Measurements from ENCODE around the gene KIAA1217. TPM values are rescaled to one million over a fixed set of nuclear protein-coding genes. Genes with fewer than 3 reads are reported as not detected.

Gene KIAA1217
- total RNA-seq, 1 donor from 2014 or later: 161 TPM

DNA sequence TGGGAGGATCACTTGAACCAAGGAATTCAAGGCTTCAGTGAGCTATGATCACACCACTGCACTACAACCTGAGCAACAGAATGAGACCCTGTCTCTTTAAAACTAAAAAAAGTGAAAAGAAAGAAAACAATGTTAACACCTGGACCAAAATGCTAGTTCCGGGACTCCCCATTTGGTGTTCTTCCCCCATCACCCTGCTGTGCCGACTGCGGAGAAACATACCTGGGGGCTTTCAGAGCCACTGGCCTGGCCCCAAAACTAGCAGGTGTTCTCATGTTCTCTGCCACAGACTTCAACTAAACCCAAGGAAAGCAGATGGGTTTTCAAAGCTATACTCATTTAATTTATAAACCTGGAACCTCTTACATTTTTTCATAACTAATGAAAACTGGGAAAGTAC lies 250.9 kb downstream of the KIAA1217 start:
- no peaks in the 10 kb centered on the region for H3K27me3 Mint-ChIP-seq (ENCODE audit: low read depth)
- no peak overlapping the region for H3K4me3 Mint-ChIP-seq
- no peak overlapping the region for H3K27ac Mint-ChIP-seq
- H3K4me1 Mint-ChIP-seq: peaks cover 38% of the 10 kb centered on the region
- TF ChIP-seq, protein P1, sequence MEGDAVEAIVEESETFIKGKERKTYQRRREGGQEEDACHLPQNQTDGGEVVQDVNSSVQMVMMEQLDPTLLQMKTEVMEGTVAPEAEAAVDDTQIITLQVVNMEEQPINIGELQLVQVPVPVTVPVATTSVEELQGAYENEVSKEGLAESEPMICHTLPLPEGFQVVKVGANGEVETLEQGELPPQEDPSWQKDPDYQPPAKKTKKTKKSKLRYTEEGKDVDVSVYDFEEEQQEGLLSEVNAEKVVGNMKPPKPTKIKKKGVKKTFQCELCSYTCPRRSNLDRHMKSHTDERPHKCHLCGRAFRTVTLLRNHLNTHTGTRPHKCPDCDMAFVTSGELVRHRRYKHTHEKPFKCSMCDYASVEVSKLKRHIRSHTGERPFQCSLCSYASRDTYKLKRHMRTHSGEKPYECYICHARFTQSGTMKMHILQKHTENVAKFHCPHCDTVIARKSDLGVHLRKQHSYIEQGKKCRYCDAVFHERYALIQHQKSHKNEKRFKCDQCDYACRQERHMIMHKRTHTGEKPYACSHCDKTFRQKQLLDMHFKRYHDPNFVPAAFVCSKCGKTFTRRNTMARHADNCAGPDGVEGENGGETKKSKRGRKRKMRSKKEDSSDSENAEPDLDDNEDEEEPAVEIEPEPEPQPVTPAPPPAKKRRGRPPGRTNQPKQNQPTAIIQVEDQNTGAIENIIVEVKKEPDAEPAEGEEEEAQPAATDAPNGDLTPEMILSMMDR (IDR thresholded peaks at IDR 0.05; ENCODE audit: unreplicated experiment): no peak
- no peak for DNase-seq (ENCODE audit: low spot score in 2 of 2, unreplicated experiment in 2 of 2)
- H3K36me3 Mint-ChIP-seq: peaks cover 25% of the 10 kb centered on the region
- H3K9me3 Mint-ChIP-seq: no peaks in the 10 kb centered on the region

- Mint-ChIP-seq H3K27me3 (ENCODE audit: low read depth) (no peaks in the 10 kb centered on the region), H3K36me3 (peaks cover 17% of the 10 kb centered on the region), H3K4me1 (peaks cover 52% of the 10 kb centered on the region), H3K27ac (peak overlapping the region; percentile 75), H3K9me3 (no peaks in the 10 kb centered on the region), H3K4me3 (no peak overlapping the region)
- no peak for DNase-seq (ENCODE audit: low spot score in 2 of 2, unreplicated experiment in 2 of 2)
- TF ChIP-seq, protein P1 (IDR thresholded peaks at IDR 0.05; ENCODE audit: unreplicated experiment): no peak
These were observed 253.4 kb downstream of the KIAA1217 start for GRCh38 chr10:24462291-24462813.

- peak overlapping the region; percentile 75 for H3K27ac Mint-ChIP-seq
These were observed 254.1 kb downstream of the KIAA1217 start for GRCh38 chr10:24462889-24463552.

GRCh38 chr10:24463611-24464426 lies 254.9 kb downstream of the KIAA1217 start:
- H3K9me3 Mint-ChIP-seq: no peaks in the 10 kb centered on the region
- no peak overlapping the region for H3K4me3 Mint-ChIP-seq
- H3K27me3 Mint-ChIP-seq (ENCODE audit: low read depth): no peaks in the 10 kb centered on the region
- DNase-seq (ENCODE audit: low spot score in 2 of 2, unreplicated experiment in 2 of 2): no peak
- peak overlapping the region; percentile 75 for H3K27ac Mint-ChIP-seq
- TF ChIP-seq, protein P1 (IDR thresholded peaks at IDR 0.05; ENCODE audit: unreplicated experiment): no peak
- peaks cover 41% of the 10 kb centered on the region for H3K4me1 Mint-ChIP-seq
- H3K36me3 Mint-ChIP-seq: peaks cover 16% of the 10 kb centered on the region

More at GRCh38 chr10:24462889-24463552, 254.1 kb downstream of the KIAA1217 start:
- no peak for DNase-seq (ENCODE audit: low spot score in 2 of 2, unreplicated experiment in 2 of 2)
- H3K9me3 Mint-ChIP-seq: no peaks in the 10 kb centered on the region
- H3K36me3 Mint-ChIP-seq: peaks cover 18% of the 10 kb centered on the region
- H3K4me1 Mint-ChIP-seq: peaks cover 46% of the 10 kb centered on the region
- TF ChIP-seq, protein P1 (IDR thresholded peaks at IDR 0.05; ENCODE audit: unreplicated experiment): no peak
- no peak overlapping the region for H3K4me3 Mint-ChIP-seq
- no peaks in the 10 kb centered on the region for H3K27me3 Mint-ChIP-seq (ENCODE audit: low read depth)

DNA sequence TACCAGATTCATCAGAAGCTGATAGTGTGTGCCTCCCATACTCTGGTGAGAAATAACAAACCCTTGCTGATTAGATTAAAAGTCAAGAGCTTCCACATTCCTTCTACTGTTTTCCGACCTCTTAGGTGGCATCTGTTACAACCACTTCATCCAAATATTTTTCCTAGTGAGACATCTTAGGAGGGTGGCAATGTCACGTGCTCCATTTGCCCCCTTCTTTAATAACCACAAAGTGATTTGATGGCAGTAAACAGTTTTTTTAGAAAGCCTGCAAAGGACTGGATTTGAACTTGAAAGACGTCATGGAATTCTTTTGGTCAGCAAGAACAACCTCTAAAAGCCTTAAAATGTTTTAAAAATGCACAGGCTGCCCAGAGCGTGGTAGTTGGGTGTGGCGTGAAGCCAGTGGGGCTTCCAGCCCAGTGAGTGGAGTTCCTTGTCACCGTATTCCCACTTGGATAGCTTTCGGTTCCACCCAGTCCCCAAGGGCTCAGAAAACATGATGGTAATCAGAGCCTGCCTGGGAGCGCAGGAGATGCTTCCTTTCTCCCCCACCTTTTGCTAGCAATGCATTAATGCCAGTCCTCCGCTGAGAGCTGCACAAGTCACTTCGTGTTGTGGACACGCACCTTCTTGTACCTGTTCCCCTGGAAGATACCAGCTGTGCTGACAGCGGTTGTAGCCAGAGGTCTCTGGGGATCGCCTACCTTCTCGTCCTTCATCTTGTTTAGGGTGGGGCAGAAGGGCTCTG lies 256.4 kb downstream of the KIAA1217 start:
- H3K4me1 Mint-ChIP-seq: peaks cover 46% of the 10 kb centered on the region

More for the DNA sequence above, 256.4 kb downstream of the KIAA1217 start:
- Mint-ChIP-seq H3K9me3 (no peaks in the 10 kb centered on the region), H3K36me3 (peaks cover 17% of the 10 kb centered on the region), H3K27ac (peak overlapping the region; percentile 75), H3K27me3 (ENCODE audit: low read depth) (no peaks in the 10 kb centered on the region), H3K4me3 (no peak overlapping the region)
- no peak for DNase-seq (ENCODE audit: low spot score in 2 of 2, unreplicated experiment in 2 of 2)
- TF ChIP-seq, protein P1 (IDR thresholded peaks at IDR 0.05; ENCODE audit: unreplicated experiment): no peak
